Measurements from ENCODE around the gene SRGAP3. TPM values are rescaled to one million over a fixed set of nuclear protein-coding genes. Genes with fewer than 3 reads are reported as not detected.

The SRGAP3 gene
- total RNA-seq, 4 donors from 2014 or later: 14.7 to 58.9 (median 18.7) TPM

GRCh38 chr3:9135526-9135925, 113.9 kb downstream of the SRGAP3 start:
- DNase-seq: peak in 1 of 2 donors; percentile 15
- H3K9me3 ChIP-seq: no peaks in the 10 kb centered on the region
- H3K4me3 ChIP-seq (replicated peaks in 1 of 3): peak overlapping the region in 1 of 3 donors; percentile 47
- WGBS, 2 donors: 90 to 98% methylated on average over 6 of the region's 6 CpGs
- H3K27ac ChIP-seq: peak overlapping the region in 2 of 3 donors; percentile 66 to 75
- no peaks in the 10 kb centered on the region for H3K36me3 ChIP-seq
- no peaks in the 10 kb centered on the region for H3K27me3 ChIP-seq
- intact Hi-C loops (cut with DNase I): no loop called here
- H3K4me1 ChIP-seq: peaks cover 0 to 9% of the 10 kb centered on the region in 2 donors
- no peak for TF ChIP-seq POLR2A (IDR thresholded peaks at IDR 0.05)
- TF ChIP-seq CTCF (IDR thresholded peaks at IDR 0.05): no peak

GRCh38 chr3:9133656-9134055, 115.8 kb downstream of the SRGAP3 start:
- no peak for DNase-seq
- Histone ChIP-seq H3K27me3 (no peaks in the 10 kb centered on the region), H3K4me1 (peaks cover 0 to 9% of the 10 kb centered on the region in 2 donors), H3K4me3 (replicated peaks in 1 of 3) (no peak overlapping the region), H3K27ac (no peak overlapping the region), H3K36me3 (no peaks in the 10 kb centered on the region), H3K9me3 (no peaks in the 10 kb centered on the region)
- intact Hi-C loops (cut with DNase I): no loop called here
- TF ChIP-seq CTCF (IDR thresholded peaks at IDR 0.05) (no peak), POLR2A (IDR thresholded peaks at IDR 0.05) (no peak)
- WGBS, 2 donors: 77 to 84% methylated on average over 3 of the region's 3 CpGs

GRCh38 chr3:9130345-9131305, 118.8 kb downstream of the SRGAP3 start:
- Histone ChIP-seq H3K27ac (no peak overlapping the region), H3K9me3 (no peaks in the 10 kb centered on the region), H3K27me3 (no peaks in the 10 kb centered on the region), H3K4me3 (replicated peaks in 1 of 3) (no peak overlapping the region), H3K36me3 (no peaks in the 10 kb centered on the region), H3K4me1 (peaks cover 0 to 2% of the 10 kb centered on the region in 2 donors)
- DNase-seq: no peak
- intact Hi-C loops (cut with DNase I): no loop called here
- no peak for TF ChIP-seq POLR2A (IDR thresholded peaks at IDR 0.05)
- 68 to 73% methylated on average over 8 of the region's 8 CpGs for WGBS, 2 donors

- WGBS, 2 donors: 80 to 94% methylated on average over 2 of the region's 2 CpGs
Observed at GRCh38 chr3:9129365-9129764, 120.1 kb downstream of the SRGAP3 start.

More at GRCh38 chr3:9129365-9129764, 120.1 kb downstream of the SRGAP3 start:
- H3K27me3 ChIP-seq: no peaks in the 10 kb centered on the region
- TF ChIP-seq POLR2A (IDR thresholded peaks at IDR 0.05) (no peak), CTCF (IDR thresholded peaks at IDR 0.05) (no peak)
- H3K27ac ChIP-seq: no peak overlapping the region
- H3K36me3 ChIP-seq: no peaks in the 10 kb centered on the region
- H3K4me3 ChIP-seq (replicated peaks in 1 of 3): no peak overlapping the region
- no peaks in the 10 kb centered on the region for H3K4me1 ChIP-seq
- no peak for DNase-seq
- intact Hi-C loops (cut with DNase I): no loop called here
- no peaks in the 10 kb centered on the region for H3K9me3 ChIP-seq
